Activated CD4-positive, CD25-positive, alpha-beta regulatory T cell treated with anti-CD3 and anti-CD28 coated beads, Interleukin-2, amount 50 U/mL, for 72 hours (primary cell): ENCODE data around the gene SLC6A3.
"Not testable (repeated sequence)": the region's sequence is repeated elsewhere in the genome, so short reads cannot be mapped to it uniquely, and the experiment has no call there.

Experiments
- DNase-seq: peaks from one replicate; pipeline ENCODE4 v3.0.0; 2021

The SLC6A3 gene

DNA sequence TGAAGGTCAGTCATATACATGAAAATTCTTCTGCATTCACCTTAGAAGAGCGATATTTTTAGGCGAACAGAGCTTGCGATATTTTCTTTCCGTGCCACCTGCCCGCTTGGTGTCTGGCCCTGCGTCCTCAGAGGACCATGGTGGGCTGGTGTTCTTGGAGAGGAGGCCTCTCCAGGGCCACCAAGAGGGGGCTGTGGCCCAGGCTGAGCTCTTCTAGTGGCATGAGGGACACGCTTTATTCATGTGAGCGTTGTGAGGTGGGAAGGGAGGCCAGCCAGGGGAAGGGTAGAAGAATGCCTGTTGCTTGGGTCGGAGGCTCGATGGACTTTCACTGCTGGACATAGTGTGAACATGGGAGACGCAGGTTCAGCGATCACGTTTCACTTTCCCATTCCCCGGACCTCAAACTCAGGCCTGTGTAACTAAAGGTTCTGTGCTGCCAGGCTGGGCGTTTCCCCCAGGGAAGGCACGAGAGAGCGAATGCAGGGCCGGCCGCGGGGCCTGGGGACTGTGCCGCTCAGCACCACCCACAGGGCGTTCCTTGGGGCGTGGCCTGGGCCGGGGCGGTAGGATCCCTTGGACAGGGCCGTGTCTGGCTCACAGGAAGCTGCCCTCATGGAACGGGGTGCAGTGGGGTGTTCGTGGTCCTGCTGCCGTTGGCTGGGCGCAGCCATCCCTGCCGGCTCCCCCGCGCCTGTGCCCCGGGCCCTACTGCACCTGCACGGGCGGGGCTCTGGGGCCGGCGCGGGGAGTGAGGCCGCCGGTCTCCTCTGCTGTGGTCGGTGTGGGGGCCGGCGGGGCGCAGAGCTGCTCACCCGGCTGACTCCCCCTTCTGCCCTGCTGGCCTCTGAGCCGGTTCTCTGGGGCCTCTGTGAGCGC lies 59.6 kb downstream of the SLC6A3 start:
- DNase-seq, result peak; percentile 93

DNA sequence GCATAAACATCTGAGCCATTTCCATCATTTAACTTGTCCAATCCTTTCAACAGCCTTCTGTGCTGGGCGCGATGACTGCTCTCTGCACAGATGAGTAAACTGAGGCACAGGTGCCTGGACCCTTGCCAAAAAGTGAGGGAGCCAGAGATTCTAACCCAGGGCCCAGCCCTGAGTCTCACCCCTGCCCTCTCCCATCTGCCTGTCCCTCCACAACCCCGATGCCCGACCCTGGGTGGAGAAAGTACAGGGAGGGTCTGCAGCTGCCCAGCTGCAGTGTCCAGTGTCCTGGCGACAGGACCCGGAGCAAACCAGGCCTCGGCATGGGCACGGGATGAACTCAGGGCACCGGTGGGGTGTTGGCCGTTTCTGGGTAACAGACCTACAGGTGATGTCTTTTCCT lies 60.7 kb downstream of the SLC6A3 start:
- no peak for DNase-seq

DNA sequence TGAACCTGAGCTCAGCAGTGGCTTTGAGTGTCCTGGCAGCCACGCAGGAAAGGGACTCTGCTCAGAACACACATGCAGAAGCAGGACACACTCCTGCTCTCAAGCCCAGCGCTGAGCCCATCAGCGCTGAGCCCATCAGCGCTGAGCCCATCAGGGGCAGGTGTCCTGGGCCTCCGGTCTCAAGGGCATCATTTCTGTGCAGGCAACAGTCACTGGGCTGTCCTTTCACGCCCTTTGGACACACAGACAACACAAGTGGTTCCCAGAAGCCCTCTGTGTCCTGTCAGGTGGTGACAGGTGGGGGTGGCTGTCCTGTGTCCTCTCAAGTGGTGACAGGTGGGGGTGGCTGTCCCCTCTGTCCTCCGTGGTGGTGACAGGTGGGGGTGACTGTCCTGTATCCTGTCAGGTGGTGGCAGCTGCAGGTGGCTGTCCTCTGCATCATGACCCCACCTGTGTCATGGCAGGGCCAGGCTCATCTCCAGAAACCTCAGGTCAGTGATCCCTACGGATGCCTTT lies 61.3 kb downstream of the SLC6A3 start:
- no peak for DNase-seq

DNA sequence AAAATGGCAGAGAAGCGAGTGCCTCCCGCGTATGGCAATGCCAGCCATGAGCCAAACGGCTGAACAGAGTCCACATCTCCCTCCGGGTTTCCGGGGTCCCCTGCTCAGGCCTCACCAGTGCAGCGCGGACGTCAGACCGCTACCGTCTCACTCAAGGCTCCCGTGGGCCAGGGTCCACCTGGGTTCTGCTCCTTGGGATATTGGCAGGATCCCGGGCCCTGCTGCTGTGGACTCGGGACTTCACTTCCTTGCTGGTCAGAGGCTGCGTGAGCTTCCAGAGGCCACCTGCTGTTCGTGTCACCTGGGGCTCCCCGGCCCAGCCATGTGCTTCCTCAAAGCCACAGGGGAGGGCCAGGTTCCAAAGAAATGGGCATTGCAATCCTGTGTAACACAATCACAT lies 61.9 kb downstream of the SLC6A3 start:
- no peak for DNase-seq

DNA sequence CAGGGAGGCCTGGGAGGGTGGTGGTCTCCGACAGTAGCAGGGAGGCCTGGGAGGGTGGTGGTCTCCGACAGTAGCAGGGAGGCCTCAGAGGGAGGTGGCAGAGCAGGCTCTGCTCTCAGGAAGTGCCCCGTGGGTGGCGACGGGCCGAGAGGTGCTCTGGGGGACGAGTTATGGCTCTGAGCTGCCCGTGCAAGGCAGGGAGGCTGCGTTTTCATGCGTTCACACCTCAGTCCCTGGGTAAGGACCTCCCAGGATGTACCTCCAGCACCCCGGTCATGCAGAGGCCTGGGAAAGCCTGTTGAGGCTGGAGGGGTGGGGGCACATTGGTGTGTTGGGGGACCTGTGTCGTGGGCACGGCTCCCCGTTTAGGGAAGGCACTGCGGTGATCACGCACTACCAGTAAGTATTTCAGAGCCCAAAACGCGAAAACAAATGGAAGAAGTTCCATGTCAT lies 63.0 kb downstream of the SLC6A3 start:
- DNase-seq, result no peak

DNA sequence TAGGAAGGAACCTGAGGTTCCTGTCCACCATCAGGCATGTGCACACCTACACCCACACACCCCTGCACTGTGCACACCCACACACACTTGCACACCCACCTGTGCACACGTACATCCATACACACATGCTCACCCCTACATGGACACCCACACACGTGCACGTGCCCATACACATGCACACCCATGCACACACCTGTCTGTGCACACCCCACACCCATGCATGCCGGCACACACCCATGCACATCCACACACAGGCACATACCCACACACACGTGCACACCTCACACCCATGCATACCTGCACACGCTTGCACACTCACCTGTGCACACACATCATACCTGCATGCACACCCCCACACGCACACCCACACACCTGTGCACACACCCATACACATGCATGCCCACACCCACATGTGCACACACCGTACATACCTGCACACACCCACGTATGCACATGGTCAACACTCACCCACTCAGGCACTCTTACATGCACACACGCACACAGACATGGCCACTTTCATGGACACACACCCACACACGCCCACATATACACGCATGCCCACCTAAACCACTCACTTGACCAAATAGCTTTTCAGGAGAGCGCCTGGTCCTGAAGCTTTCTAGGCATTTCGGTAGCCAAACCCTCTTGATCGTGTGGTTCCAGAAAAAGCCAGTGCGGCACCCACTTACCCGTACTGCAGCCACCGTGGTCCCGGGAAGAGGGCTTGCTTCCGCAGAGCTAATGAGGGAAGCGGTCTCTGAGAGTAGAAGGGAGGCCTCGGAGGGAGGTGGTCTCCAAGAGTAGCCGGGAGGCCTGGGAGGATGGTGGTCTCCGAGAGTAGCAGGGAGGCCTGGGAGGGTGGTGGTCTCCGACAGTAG lies 63.6 kb downstream of the SLC6A3 start:
- no peak for DNase-seq

DNA sequence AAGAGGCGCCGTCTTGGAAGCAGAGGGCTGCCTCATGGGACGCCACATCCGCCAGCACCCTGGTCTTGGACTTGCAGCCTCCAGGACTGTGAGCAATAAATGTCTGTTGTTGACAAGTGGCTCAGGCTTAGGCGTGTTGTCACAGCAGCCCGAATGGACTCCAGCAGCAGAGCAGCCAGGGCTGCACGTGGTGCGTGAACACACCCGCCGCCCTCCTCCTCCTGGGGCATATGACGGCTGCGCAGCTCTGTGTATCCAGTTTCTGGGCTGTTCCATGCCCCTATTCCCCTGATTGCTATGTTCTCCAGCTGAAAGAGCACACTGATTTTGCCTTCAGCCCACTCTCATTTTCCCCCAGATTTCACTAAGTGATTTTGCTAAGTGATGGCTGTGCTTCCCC lies 64.3 kb downstream of the SLC6A3 start:
- DNase-seq, result no peak

DNA sequence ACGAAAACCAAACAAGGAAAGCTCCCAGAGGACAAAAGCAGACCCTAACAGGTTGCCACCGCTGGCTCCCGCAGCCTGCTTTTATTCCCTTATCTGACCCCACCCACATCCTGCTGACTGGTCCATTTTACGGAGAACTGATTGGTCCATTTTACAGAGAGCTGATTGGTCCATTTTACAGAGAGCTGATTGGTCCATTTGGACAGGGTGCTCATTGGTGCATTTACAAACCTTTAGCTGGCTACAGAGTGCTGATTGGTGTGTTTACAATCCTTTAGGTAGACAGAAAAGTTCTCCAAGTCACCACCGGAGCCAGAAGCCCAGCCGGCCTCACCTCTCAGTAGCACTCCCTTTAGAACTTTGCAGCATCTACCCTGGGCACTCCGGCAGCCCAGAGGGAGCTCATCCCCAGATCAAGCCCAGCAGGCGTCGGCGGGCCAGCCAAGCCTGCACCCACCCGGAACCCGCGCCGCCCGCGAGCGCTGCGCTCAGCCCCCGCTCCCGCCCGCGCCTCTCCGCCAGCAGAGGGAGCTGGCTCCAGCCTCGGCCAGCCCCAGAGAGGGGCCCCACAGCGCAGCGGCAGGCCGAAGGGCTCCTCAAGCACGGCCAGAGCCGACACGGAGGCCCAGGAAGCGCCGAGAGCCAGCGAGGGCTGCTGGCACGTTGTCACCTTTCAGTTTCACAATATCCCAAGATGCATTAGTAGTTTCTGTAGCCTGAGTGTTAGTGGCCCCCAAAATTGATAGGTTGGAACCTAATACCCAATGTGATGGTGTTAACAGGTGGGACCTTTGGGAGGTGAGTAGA lies 65.0 kb downstream of the SLC6A3 start:
- peak; percentile 57 for DNase-seq

DNA sequence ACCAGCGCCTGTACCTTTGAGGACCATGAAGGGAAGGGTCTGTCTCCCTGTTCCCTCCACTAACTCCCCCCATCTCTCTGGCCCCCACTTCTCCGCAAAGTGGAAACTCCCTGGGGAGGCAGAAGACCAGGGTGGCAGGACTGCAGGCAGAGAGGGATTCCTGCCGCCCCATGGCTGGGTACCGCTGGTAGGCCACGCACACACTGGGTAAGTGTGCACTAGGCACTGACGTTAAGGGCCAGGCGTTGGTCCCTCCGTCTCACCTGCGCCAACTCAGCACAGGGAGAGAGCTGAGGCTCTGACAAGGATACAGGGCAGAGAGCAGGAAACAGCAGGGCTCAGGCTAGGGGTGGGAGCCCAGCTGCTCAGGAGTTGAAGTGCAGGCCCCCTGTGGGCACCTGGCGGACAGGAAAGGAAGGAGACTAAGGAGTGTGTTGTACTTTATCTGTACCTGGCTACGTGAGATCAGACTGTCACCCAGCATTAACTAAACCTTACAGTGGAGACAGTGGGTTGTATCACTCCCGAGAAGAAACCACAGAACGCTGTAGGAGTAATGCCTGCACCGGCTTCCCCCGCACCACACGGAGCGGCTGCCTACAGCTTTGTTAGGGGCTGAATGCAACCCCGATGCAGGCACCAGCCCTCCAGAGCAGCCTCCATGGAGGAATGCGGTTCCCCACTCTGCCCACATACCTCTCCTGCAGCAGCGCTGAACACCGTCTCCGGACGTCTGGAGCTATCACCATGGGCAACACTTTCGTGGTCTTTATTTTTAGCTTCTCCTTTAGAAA lies 66.2 kb downstream of the SLC6A3 start:
- no peak for DNase-seq

DNA sequence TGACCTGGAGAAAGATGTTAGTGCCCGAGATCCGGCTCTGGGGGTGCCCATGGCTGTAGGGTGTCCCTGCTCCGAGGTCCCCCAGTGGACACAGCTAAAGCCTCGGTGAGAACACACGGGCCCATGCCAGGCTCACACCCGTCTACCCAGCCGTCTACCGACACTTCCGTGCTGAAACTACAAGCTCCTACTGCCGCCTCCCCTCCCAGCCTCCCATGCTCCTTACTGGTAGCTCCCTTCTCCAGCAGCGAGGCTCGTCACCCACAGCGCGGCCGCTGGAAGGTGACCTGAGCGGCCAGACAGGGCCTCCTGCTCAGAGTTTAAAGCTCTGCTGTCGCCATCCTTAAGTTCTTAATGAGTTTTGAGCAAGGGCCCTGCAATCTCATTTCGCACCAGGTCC lies 67.1 kb downstream of the SLC6A3 start:
- DNase-seq, result no peak

DNA sequence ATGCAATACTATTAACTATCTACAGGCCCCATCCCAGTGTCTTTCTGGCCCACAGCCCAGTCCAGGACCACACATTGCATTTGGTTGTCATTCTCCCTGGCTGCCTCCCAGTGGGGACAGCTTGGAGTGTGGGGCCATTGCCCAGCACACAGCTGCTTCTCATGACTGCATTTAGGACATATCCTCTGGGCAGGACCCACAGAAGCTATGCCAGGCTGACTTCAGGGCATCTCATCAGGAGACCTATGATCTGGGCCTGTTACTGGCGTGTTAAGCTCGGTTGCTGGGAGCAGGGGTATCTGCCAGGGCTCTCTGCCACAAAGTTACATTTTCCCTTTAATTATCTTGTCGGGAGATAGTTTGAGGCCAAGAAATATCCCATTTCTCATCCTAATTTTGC lies 68.3 kb downstream of the SLC6A3 start:
- no peak for DNase-seq

DNA sequence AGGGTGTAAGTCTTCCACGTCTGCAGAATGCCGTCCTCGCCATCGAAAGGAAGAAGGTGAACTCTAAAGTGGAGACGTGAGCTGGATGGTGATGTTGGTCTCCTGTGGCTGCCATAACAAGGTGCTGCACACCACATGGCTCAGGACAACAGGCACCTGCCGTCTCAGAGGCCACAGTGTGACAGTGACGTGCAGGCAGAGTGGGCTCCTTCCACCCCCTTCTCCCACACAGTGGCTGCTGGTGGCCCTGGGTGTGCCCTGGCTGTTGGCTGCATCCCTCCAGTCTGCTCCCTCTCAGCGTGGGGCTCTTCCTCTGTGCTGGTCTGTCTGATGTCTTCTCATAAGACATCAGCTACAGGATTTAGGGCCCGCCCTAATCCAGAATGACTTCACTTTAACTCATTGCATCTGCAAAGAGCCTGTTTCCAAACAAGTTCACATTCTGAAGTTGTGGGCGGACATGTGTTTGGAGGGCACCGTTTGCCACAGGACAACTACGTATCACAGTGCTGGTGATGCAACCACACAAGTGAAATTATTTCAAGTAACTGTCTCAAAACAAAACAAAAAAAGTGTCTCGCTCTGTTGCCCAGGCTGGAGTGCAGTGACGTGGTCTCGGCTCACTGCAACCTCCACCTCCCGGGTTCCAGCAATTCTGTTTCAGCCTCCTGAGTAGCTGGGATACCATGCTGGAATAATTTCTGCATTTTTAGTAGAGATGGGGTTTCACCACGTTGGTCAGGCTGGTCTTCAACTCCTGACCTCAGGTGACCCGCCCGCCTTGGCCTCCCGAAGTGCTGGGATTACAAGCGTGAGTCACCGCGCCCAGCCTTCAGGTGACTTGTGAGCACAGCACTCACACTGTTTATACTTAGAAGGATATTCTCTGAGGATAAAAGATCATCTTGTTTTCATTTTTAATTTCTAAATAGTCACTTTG lies 69.1 kb downstream of the SLC6A3 start:
- DNase-seq, result no peak

DNA sequence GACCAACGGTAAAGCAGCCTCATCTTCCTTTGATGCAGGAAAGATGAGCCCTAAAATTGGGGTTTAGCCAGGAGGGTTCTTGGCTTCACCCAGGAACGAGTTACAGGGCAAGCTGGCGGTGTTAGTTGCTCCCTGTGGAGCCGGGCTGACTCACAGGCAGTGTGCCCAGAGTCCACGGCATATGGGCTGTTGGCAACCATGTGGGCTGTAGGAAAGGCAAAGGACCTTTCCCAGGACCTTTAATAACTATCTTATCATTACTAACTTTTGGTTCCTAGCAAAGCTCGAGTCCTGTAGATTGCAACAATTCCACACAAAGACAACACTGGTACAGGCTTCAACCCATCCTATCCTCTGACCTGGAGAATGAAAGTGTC lies 70.6 kb downstream of the SLC6A3 start:
- no peak for DNase-seq

DNA sequence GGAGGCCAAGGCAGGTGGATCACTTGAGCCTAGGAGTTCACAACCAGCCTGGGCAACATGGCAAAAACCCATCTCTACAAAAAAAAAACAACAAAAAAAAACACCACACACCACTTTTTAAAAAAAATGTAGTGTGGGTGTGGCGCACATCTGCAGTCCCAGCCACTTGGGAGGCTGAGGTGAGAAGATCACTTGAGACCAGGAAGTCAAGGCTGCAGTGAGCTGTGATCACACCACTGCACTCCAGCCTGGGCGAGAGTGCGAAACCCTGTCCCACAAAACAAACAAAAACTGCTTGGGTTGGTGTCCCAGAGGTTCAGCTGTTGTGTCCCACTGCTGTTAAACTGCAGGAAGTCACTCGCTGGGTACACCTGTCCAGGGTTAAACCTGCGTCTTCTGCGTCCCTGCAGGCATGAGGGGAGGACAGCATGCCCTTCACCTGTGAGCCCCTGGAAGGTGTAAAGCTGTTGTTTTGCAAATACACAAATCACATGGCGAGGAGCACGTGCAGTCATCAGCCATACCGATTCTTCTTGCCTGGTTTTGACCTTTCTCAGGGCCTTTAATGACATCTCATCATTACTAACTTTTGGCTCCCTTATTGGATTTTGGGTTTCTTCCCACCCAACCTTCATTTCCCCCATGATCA lies 71.1 kb downstream of the SLC6A3 start:
- no peak for DNase-seq

DNA sequence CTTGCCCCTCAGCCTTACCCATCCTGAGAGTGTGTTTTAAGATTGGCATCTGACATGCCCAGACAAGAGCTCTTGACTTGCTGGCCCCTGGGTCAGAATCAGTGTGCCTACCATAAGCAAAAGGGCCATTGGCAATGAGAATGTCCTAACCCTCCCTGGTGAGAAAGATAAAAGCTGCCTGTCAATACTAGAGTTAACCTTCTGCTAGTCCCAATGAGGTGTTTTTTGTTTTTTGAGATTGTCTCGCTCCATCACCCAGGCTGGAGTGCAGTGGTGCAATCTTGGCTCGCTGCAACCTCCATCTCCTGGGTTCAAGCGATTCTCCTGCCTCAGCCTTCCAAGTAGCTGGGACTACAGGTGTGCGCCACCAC lies 73.3 kb downstream of the SLC6A3 start:
- not testable (repeated sequence) for DNase-seq

DNA sequence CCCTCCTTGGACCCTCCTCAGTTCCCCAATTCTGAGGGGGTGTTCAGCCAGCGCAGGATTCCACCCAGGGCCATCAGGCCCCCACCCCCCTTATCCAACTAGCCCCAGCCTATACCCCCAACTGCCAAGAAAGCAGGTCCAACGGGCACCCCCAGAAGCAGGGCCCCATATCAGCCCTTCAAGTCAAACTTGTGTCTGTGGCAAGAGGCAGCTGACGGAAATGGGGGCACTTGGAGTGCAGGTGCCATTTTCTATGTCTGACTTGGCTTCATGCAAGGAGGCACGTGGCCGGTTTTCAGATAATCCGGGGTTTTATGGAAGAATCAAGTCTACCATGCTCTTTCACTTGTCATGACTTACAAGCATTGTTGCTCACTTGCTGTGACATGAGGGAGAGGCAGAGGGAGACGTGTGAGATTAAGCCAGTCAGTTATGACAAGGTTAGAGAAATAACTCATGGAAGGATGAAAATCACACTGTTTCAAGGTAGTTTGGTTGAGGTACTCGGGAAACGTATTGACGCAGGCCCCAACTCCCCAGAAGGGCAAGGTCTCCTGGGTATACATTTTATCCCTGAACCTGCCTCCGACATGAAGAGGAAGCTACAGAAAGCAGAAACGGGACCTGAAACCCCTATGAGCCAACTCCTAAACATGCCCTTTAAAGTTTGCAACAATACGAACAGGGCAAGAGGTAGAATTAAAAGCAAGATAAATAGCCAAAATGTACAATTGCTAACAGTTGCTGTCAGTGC lies 73.8 kb downstream of the SLC6A3 start:
- no peak for DNase-seq

DNA sequence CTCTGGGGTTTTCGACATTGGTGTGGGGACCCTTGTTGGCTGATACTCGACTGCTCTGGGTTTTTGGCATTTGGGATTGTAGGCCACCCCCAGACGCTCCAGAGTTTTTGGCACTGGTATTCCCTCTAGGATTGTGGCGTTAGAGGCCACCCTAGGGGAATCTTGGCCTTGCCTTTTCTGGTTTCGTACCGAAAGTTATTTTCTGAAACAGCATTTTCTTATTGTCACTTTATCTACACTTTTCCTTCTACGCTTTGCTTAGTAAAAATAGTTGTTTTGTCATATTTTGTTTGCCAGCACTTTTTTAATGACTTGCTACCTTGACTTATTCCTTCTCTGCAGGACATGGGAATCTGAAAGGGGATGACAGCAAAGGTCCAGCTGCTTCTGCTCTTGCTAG lies 75.2 kb downstream of the SLC6A3 start:
- DNase-seq, result no peak

DNA sequence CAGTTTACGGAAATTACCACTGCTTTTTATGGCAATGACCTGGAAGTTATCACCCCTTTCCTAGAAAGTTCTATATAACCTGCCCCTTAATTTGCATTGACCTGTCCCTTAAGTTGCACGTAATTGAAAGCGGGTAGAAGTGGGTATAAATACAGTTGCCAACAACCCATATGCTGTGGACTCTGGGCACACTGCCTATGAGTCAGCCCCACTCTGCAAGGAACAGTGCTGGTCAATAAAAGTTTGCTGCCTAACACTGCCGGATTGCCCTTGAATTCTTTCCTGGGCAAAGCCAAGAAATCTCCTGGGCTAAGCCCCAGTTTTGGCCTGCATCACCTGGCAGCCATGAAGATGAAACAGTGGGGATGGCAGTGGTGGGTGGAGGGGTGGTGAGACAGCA lies 76.5 kb downstream of the SLC6A3 start:
- no peak for DNase-seq

DNA sequence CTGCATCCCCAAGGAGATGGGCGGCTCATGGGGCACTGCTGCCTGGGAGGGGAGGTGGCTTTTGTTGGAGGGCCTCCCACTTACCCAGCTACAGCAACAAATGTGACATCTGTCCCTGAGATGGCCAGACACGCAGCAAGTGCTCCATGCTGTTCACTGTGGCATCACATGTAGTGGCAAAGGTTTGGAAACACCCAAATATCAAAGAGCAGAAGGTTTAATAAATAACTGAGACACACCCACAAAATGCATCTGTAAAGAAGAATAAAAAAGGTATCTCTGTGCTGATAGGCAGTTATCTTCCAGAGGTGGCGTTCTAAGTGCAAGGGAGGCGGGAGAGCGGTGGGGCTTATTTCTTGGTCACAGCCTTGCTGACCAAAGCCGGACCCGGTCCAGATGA lies 77.0 kb downstream of the SLC6A3 start:
- DNase-seq, result no peak

DNA sequence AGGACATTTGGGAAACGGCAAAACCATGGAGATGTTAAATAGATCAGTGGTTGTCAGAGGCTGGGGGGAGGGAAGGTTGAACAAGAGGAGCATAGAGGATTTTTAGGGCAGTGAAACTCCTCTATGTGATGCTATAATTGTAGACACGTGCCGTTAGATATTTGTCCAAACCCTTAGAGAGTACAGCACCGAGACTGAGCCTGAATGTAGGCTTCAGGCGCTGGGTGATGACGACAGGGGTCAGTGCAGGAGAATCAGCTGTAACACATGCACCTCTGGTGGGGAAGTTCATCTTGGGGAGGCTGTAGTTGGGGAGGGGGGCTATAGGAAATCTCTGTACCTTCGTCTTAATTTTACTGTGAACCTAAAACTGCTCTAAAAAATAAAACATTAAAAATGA lies 78.1 kb downstream of the SLC6A3 start:
- DNase-seq, result no peak
